Ovary (tissue), 3 donors: ENCODE data around the gene MX1.

Experiments used
- EP300 ChIP-seq: sonication (generic); formaldehyde crosslinking; IDR thresholded peaks from one replicate; pipeline ENCODE4 v1.6.1; 2017; ENCODE audit warnings: antibody characterized with exemption
- POLR2A ChIP-seq: fragments of 450-650 bp; IDR thresholded peaks from one replicate; pipeline ENCODE4 v1.6.1; 2017; ENCODE audit warnings: antibody characterized with exemption, mild to moderate bottlenecking, moderate library complexity
- TF ChIP-seq, protein P1 (sequence below), 3 donors: fragments of 450-650 bp in 2 of 3; fragments of 200-600 bp in 1 of 3; IDR thresholded peaks; one replicate each; pipeline versions ENCODE4 v1.5.1 to v1.8.0; 2016 to 2022; ENCODE audit warnings: antibody characterized with exemption in 3 of 3, mild to moderate bottlenecking in 1 of 3
- donor health status: DM: no; HTN: no; CAD: no.

DNA sequence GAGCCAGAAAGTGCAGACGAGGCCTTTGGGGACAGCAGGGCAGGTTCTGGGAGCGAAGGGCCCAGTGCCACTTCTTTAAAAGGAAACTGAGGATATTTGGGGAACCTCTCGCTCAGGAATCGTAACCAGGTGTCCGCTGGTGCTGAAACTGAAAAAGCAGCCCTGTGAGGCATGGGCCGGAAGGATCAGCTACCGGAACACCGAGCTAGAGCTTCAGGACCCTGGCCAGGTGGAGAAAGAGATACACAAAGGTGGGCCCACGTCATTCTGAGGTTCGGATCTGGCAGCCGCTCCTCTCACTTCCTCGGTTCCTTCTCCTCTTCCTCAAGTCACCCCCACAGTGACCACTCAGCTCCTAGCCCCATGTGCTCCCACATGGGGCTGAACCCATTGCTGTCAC is 46.1 kb upstream of the MX1 start:
- TF ChIP-seq, protein P1, sequence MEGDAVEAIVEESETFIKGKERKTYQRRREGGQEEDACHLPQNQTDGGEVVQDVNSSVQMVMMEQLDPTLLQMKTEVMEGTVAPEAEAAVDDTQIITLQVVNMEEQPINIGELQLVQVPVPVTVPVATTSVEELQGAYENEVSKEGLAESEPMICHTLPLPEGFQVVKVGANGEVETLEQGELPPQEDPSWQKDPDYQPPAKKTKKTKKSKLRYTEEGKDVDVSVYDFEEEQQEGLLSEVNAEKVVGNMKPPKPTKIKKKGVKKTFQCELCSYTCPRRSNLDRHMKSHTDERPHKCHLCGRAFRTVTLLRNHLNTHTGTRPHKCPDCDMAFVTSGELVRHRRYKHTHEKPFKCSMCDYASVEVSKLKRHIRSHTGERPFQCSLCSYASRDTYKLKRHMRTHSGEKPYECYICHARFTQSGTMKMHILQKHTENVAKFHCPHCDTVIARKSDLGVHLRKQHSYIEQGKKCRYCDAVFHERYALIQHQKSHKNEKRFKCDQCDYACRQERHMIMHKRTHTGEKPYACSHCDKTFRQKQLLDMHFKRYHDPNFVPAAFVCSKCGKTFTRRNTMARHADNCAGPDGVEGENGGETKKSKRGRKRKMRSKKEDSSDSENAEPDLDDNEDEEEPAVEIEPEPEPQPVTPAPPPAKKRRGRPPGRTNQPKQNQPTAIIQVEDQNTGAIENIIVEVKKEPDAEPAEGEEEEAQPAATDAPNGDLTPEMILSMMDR (IDR thresholded peaks at IDR 0.05), result no peak
- TF ChIP-seq POLR2A, result no peak
- no peak for TF ChIP-seq EP300
